ENCODE data around the gene NTNG2.

- TF ChIP-seq EZH2phosphoT487 (conservative IDR thresholded peaks at IDR 0.05; ENCODE audit: low read length) (no peak), CTCF (IDR thresholded peaks at IDR 0.05; ENCODE audit: insufficient read depth, low read length, poor library complexity, severe bottlenecking) (no peak)
These were observed 47.7 kb upstream of the NTNG2 start for GRCh38 chr9:132114102-132114707.

Measured in SU-DHL-6 (cell line).